ENCODE measurements around the gene GOPC.
"Not testable (repeated sequence)": the region's sequence is repeated elsewhere in the genome, so short reads cannot be mapped to it uniquely, and the experiment has no call there.

Gene GOPC

DNA sequence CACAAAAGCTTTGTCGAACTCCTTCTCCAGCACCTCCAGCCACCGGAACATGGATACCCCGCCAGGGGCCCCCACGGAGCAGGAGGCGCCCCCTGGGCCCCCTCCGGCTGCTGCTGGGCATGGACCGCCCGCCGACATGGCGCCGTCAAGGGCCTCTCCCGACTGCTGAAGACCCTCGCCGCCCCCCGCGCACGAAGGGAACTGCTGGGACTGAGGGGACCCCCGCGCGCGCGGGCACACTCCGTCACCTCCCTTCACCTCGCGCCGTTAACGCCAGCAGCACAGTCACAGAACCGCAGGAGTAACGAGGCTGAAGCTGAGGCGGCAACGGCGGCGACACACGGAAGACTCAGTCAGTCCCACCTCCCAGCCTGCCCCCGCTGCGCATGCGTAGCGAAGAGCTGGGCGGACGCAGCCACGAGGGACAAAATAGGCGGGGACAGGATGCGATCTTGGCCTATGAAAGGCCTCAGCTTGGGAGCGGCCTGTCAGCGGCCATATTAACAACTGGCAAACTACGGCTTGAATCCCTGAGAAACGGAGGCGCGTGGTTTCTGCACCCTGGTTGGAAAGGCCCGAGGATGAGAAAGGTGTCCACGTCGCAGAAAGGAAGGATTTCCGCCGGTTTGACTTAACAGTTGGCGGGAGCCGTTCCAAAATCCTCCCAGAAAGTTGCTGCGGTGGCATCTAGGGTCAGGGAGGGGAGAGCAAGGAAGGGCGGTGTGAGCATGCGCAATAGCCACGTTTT lies at the start of gene GOPC:
Gene GOPC (minus strand): TSS at position 361 of the 748 bp plus-strand sequence. CDS start 223 bp downstream, at position 138.
- DNase-seq = peak; percentile 98

DNA sequence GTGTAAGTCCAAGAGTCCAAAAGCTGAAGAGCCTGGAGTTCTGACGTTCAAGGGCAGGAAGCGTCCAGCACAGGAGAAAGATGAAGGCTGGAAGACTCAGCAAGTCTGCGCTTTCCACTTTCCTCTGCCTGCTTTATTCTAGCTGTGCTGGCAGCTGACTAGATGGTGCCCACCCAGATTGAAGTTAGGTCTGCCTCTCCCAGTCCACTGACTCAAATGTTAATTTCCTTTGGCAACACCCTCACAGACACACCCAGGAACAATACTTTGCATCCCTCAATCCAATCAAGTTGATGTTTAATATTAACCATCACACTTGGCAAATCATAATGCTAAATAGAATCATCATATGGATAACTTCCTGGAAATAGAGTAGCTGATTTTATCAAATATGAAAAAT lies 49.7 kb upstream of the GOPC start:
- DNase-seq = not testable (repeated sequence)

DNA sequence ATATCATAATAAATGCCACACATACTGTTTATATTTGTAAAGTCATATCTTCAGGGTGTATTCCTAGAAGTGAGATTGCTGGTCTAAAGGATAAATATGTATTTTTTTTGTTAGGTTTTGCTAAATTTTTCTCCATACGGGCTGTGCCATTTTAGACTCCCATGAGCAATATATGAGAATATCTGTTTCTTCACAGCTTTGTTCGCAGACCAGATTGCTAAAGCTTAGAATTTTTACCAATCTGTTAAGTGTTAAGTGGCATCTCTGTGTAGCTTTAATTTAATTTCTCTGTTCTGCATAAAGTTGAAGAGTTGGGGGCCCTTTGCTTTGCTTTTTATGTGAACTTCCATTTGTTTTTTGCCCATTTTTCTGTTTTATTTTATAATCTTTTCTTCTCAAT lies 40.7 kb upstream of the GOPC start:
- DNase-seq = no peak

DNA sequence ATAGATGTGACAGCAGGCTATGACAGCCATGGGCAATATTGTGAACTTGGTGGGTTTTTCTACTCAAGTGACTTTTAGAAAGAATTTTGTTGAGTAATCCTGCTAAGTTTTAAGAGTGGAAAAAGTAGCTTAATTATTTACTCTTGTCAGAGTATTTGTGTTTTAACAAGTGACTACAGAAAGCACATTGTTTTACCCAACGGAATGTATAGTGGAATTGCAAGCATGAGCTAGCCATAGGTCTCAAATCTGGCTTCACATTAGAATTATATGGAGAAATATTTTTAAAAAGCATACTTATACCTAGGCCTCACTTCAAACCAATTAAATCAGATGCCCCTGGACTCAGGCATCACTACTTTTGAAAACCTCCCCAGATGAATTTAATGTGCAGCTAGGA lies 35.5 kb upstream of the GOPC start:
- no peak for DNase-seq

DNA sequence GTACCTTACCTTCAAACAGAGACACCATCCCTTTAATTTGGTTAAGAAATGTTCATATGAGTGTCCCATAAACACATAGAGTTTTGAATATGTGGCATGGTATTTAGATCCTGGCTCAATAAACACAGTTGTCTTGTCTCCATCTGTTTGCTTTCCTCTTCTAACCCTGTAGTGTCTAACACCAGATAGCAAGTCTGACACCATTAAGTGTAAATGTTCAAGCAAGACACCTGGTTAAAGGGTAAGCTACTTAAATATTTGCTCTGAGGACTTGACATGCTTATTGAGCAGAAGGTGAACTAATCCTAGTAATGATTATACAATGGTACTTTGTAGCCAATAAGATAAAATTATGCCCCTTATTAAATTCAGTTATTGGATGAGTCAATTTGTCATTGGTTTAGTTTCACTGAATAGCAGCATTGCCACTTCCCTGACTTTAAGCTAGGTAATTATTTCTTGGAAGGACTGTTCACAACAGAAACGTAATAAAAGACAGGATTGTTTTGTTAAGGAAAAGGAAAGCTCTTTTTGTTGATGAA lies 26.9 kb upstream of the GOPC start:
- no peak for DNase-seq

DNA sequence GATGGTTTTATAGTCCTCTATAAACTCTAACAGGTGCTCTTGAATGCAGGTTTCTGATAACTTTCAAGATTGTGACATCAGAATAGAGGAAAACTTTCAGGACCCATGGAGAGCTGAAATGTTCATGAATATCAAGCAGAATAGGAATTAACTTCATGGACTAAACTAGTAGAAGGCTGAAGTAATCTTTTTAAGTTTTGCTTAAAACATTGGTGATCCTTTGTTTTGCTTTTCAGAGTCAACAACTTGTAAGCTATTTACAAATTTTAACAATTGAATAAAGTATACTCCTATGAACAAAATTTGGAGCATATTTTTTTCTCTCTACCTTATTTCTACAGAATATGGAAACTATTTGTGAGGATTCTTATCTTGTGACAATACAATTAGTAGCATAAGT lies 25.2 kb upstream of the GOPC start:
- DNase-seq = no peak

DNA sequence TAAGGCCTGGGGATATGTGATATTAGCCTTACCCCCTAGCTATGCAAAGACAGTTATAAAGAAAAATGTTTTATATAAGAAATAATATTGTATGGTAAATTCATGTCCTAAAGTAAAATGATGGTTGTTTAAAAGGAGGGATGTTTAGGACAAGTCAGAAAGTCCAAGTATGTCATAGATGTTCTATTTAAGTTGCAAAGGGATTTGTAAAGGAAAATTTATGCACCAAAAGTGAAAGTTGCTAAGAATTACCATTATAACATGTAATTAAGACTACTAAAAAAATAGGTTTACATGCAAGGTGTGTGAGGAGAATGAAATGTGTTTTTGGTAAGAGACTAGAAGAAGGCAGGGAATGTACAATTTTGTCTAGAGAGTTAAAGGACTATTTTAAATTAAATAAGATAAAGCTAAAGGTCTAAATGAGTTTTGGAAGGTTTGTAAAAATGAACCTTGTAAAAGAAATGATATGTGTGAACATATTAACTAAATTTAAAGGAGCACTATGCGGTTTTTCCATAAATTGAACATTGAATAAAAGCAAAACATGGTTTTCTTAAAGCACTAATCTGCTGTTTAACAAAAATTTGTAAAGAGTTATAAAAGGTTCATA lies 22.7 kb upstream of the GOPC start:
- DNase-seq = no peak

DNA sequence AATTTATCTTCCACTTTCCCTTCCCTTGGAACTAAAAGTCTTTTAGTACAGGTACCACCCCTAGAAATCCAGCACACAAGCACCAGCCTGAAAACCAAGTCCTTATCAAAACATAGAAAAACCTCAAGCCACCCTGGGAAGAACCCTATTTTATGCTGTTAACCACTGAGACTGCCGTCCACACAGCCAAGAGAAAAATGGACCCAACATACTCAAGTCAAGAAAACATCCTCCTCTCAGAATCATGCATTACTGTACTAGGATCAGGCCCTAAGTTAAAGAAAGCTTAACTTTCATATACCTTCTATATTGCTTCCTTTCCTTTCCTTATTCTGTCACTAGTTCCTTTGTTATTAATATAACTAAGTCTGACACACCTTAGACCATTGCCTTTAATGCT lies 16.9 kb upstream of the GOPC start:
- DNase-seq = no peak

DNA sequence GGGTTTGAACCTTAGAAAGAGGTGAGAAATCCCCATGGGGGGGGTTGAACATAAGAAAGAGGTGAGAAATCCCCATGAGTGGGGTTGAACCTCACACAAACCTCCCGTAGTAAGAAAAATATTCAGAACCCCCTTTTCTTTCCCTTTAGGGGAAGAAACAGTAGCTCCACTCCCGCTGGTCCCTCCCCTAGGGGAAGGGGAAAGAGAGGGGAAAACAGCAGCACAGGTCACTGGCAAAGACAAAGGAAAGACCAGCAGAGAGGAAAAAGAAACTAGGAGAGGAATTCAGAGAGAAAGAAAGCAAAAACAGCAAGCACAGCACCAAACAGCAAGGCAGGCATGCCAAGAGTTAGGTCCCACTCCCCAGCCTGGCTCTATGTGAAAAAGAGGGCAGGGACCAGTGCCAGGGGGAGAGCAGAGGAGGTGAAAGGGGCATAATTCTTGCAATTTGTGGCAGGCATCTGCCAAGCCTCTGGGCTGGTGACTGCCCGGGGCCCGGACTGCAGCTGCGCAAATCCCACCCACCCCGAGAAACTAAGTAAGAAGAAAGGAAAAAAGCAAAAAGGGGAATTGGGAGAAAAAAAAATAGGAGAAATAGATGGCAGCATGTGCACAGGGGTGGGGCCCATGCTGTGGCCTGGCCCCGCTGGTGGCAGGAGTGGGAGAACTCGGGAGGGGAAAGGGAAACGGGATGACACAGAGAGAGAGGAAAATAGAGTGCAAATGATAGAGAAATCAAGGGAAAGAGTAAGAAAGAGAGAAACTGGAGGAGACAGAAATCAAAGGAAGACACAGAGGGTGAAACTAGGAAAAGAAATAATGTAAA lies 15.1 kb upstream of the GOPC start:
- no peak for DNase-seq

DNA sequence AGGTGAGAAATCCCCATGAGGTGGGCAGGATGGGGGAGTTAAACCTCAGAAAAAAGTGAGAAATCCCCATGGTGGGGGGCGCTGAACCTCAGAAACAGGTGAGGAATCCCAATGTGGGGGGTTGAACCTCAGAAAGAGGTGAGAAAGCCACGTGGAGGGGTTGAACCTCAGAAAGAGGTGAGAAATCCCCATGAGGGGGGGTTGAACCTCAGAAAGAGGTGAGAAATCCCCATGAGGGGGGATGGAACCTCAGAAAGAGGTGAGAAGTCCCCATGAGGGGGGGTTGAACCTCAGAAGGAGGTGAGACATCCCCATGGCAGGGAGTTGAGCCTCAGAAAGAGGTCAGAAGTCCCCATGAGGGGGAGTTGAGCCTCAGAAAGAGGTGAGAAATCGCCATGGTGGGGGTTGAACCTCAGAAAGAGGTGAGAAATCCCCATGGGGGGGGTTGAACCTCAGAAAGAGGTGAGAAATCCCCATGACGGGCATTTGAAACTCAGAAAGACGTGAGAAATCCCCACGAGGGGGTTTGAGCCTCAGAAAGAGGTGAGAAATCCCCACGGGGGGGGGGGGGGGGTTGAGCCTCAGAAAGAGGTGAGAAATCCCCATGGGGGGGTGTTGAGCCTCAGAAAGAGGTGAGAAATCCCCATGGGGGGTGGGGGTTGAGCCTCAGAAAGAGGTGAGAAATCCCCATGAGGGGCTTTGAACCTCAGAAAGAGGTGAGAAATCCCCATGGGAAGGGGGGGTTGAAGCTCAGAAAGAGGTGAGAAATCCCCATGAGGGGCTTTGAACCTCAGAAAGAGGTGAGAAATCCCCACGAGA lies 14.3 kb upstream of the GOPC start:
- no peak for DNase-seq

DNA sequence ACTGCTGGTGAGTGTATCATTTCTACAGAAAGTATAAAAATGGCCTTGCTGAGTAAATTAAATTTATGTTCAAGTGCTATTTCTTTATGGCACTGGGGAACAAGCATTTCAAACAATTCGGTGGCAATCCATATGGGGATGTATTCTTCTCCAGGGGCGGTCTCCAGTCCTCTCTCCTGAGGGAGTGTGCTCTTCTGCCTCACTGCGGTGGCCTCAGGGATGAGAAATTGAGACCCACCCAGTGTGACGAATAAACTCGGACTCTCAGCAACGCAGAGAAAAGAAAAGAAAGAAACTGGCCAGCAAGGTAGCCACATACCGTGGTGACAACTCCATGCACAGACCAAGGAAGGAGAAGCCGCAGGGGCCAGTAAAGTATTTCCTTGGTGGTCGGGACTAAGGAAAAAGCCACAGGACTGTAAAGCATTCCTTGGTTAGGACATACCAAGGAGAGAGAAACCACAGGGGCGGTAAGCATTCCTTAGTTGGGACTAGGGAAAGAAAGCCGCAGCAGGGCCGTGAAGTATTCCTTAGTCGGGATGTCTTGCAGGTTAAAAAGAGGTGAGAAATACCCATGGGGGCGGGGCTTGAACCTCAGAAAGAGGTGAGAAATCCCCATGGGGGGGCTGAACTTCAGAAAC lies 13.6 kb upstream of the GOPC start:
- no peak for DNase-seq

DNA sequence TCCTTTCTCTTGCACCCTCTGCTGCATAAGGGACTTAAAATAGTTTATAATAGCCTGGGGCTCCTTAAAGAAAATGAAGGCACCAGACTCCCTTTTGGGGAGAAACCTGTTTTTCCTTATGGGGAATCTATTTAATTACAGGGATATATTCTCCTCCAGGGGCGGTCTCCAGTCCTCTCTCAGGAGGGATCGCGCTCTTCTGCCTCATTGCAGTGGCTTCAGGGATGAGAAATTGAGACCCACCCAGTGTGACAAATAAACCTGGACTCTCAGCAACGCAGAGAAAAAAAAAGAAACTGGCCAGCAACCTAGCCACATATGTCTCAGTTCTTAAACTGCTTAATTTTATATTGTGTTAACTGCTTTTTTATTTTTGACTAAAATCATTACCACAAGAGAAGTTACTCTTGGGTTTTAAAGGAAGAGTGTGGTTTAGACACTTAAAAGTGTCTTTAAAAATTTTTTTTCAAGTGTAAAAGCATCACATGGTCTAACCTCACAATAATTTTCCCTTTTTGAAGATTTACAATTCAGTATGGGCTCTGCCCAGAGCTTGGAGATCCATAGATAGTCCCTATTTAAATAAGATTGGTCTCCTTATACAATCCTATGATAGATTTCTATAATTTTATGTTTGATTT lies 11.7 kb upstream of the GOPC start:
- no peak for DNase-seq

DNA sequence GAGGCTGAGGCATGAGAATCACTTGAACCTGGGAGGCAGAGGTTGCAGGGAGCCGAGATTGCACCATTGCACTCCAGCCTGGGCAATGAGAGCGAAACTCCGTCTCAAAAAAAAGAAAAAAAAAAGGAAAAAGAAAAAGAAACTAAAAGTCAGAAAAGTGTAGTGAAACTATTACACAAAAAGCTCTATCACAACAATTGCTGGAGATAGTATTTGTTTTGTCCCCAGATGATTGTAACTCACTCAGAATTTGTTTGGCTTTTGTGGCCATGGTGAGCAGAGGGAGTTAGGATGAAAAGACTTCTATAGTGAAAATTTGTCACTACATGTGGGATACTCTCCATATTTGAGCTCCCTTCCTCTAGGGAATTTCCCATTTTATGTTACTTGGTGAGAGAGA lies 5.2 kb upstream of the GOPC start:
- DNase-seq = no peak

DNA sequence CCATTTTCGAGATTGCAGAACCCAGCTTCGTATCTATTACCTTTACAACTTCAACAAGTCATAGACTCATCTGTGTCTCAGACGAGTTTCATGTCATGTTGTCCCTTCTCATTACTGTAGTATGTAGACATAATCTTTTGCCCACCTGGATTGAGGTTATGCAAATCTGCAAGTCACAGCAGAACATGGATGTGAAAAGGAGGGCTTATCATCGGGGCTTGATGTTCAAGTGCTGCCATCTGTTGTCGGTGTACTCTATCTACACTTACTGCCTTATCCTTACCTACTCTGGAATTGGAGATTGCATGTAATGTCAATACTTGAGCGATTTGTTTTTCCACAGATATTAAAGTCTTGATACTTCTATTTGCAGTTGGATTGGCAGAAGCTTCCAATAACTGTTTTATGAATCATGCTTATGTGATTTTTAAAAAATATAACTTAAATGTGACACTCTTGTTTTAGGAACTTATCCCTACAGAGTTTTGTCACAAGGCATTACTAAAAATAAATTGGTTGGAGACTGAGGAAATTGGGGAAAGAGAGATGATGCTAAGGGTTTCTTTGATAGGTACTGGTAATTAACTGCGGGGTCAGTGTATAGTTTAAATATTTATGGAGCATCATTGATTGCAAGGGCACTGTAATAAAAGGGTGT lies 3.0 kb upstream of the GOPC start:
- DNase-seq = peak; percentile 86

DNA sequence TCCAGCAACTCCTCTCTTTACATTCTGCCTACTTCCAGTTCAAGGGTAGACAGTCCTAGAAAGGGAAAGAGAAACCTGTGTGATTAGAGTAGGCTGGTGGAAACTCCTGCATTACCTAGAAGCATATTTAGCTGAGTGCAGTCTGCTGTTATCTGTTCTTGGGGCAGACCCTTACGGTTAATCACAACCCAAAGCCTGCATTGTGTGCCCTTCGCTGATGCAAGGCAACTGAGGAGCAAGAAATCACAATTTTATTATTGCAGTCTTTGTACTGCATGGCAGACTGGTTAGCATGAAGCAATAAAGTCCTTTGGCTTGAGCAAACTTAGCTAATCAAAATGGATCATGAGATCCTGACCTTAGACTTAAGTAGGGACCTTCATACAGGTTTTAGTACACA lies 1.5 kb upstream of the GOPC start:
- DNase-seq = no peak

DNA sequence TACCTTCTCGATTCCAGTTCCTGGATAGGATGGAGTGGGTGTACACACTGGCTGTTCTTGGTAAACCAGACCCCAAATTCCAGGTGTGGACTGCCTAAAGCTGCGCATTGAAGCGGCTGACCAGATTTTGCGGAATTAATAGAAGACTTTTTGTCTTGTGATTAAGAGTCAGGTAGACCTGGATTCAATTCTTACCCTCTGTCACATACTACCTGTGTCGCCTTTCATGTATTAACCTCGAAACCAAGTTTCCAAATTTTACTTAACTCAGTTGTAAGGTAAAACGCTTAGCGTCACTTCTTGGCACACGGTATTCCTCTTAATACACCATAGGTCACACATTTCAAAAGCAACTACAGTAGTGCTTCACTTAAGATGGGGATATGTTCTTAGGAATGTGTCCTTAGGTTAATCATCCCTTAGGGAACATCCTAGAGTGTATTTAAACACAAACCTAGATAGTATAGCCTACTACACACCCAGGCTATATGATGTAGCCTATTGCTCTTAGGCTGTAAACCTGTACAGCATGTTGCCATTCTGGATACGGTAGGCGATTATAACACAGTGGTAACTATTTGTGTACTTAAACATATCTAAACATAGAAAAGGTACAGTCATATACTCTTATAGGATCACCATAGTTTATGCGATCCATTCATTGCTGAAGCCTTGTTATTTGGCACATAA lies 733 bp upstream of the GOPC start:
- no peak for DNase-seq

DNA sequence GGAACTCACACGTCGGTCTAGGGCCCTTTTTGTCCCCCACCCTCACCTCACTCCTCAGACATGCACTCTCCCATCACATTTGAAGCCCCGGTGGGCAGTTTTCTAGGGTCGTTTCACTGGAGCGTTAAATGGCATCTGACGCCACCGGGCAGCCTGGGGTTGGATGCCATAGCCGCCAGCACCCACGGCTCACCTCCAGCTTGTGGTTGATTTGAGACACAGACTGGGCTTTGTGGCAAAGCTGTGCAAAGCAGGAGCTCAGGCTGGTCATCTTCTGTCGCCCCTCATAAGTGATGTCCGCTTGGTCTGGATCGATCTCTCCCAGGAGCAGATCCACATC lies 530 bp downstream of the GOPC start:
- peak; percentile 57 for DNase-seq

DNA sequence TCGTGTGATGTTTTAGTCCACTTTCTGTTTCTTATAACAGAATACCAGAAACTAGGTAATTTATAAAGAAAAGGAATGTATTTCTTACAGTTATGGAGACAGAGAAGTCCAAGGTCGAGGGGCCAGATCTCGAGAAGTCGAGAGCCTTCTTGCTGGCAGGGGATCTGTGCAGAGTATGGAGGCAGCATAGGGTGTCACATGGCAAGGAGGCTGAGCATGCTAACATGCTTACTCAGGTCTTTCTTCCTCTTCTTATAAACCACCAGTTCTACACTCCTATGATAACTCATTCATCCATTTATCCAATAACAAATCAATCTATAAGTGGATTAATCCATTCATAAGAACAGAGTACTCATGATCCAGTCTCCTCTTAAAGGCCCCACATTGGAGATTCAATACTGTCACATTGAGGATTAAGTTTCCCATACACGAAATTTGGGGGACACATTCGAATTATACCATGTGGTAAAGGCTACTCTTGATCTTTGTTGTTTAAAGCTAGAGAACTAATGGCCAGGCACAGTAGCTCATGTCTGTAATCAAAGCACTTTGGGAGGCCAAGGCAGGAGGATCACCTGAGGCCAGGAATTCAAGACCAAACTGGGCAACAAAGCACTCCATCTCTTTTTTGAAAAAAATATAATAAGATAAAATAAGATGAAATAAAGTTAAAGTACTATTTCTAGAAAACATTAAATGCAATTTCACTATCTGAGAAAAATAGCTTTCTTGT lies 2.1 kb downstream of the GOPC start:
- DNase-seq = no peak

DNA sequence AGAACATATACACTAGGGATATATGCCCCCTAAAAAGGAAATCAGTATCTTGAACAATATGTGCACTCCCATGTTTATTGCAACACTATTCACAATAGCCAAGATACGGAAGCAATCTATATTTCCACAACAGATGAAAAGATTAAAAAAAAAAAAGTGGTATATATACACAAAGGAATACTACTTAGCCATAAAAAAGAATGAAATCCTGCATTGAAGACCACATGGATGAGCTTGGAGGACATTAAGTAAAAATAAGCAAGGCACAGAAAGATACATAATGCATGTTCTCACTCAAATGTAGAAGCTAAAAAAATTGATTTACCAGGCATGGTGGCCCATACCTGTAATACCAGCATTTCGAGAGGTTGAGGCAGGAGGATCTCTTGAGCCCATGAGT lies 4.6 kb downstream of the GOPC start:
- no peak for DNase-seq

All from NCI-H1105 treated with DMSO at 0.1 percent for 48 hours (cell line).